Body of pancreas (tissue), 4 donors: Measurements from ENCODE around the gene PPP1CA. TPM values are rescaled to one million over a fixed set of nuclear protein-coding genes. Genes with fewer than 3 reads are reported as not detected.

Experiments
- ATAC-seq: fragments of 150-250 bp; one replicate; pipeline ENCODE4 v1.9.1; 2016
- DNase-seq, 4 donors: peaks; one replicate each; pipeline ENCODE4 v3.0.0-alpha.2; 2019
- H3K27ac ChIP-seq, 4 donors: fragments of 200-600 bp; sonication (generic); 1 replicate in 3 of 4; 2 replicates in 1 of 4; pipeline versions ENCODE4 v1.5.1 to v1.6.1; 2016 to 2019; ENCODE audit warnings: mild to moderate bottlenecking in 1 of 4, mixed read lengths in 1 of 4, moderate library complexity in 1 of 4
- H3K27me3 ChIP-seq, 2 donors: fragments of 200-600 bp; sonication (generic); one replicate each; pipeline ENCODE4 v1.6.0; 2016; ENCODE audit warnings: mild to moderate bottlenecking in 1 of 2
- H3K36me3 ChIP-seq, 2 donors: fragments of 200-600 bp; sonication (generic); replicated peaks in 1 of 2; 2 replicates each; pipeline ENCODE4 v1.5.1; 2016; ENCODE audit warnings: low read depth in 2 of 2; ENCODE audit not compliant: insufficient read depth in 1 of 2
- H3K4me1 ChIP-seq: fragments of 200-600 bp; sonication (generic); one replicate; pipeline ENCODE4 v1.6.0; 2016
- H3K4me3 ChIP-seq, 2 donors: fragments of 200-600 bp; sonication (generic); 1 replicate in 1 of 2; 2 replicates in 1 of 2; pipeline ENCODE4 v1.5.1; 2016 to 2019
- H3K9me3 ChIP-seq, 3 donors: fragments of 200-600 bp; sonication (generic); 1 replicate in 2 of 3; 2 replicates in 1 of 3; pipeline ENCODE4 v1.5.1; 2016
- CTCF ChIP-seq, 7 experiments: fragments of 450-650 bp in 4 of 7; fragments of 200-600 bp in 3 of 7; sonication (generic) in 3 of 7; IDR thresholded peaks; one replicate each; pipeline ENCODE4 v1.5.1; 2016 to 2019; ENCODE audit warnings: antibody characterized with exemption in 7 of 7
- POLR2A ChIP-seq, 3 donors: fragments of 450-650 bp; IDR thresholded peaks; one replicate each; pipeline ENCODE4 v1.6.1; 2016; ENCODE audit warnings: antibody characterized with exemption in 3 of 3, mild to moderate bottlenecking in 2 of 3
- WGBS, 2 donors: methylation state at CpG; one replicate each; pipeline ENCODE4 v1.1.5; 2017; 5-methylcytosine and 5-hydroxymethylcytosine counted together
- intact Hi-C: fragments of 100-400 bp; cut with DNase I; formaldehyde crosslinking; loops from one replicate; pipeline ENCODE4 v1.15.1; 2023
- total RNA-seq, 2 donors: library from RNA; depleted of rRNA; stranded (reverse); fragments of >200 nt; gene quantifications; one replicate each; pipeline ENCODE4 v1.1.0, GENCODE V29; 2016

The PPP1CA gene
- total RNA-seq, 2 donors from 2014 or later = 81.1 to 104 TPM

DNA sequence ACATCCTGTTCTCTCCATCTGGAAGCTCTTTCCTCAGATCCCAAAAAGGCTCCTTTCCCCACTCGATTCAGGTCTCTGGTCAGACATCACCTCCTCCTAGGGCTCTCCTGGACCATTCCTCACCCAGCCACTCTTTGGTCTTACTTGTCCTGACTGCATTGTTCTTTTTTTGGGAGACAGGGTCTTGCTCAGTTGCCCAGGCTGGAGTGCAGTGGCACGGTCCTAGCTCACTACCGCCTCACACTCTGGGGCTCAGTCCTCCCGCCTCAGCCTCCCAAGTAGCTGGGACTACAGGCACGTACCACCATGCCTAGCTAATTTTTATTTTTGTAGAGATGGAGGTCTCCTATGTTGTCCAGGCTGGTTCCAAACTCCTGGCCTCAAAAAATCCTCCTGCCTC is 43.9 kb upstream of the PPP1CA start:
- intact Hi-C loops = no loop called here
- no peak for TF ChIP-seq CTCF (IDR thresholded peaks at IDR 0.05)
- no peak for TF ChIP-seq POLR2A (IDR thresholded peaks at IDR 0.05)
- Histone ChIP-seq H3K4me3 (no peak overlapping the region), H3K4me1 (peaks cover 21% of the 10 kb centered on the region), H3K27me3 (no peaks in the 10 kb centered on the region), H3K36me3 (no peaks in the 10 kb centered on the region), H3K27ac (no peak overlapping the region), H3K9me3 (no peaks in the 10 kb centered on the region)
- DNase-seq (no peak), ATAC-seq (no peak)
- 77% methylated on average over 5 of the region's 5 CpGs for WGBS, 2 donors

- Histone ChIP-seq H3K36me3 (no peaks in the 10 kb centered on the region), H3K9me3 (no peaks in the 10 kb centered on the region), H3K27me3 (no peaks in the 10 kb centered on the region), H3K27ac (peak overlapping the region; percentile 82 to 93 (median 90)), H3K4me1 (peaks cover 21% of the 10 kb centered on the region), H3K4me3 (peak overlapping the region; percentile 52 to 84)
- ATAC-seq (peak; percentile 8), DNase-seq (no peak)
- TF ChIP-seq POLR2A (IDR thresholded peaks at IDR 0.05) (no peak), CTCF (IDR thresholded peaks at IDR 0.05) (no peak)
- 31 to 52% methylated on average over 14 to 45 of the region's 45 CpGs for WGBS, 2 donors
- intact Hi-C loops = no loop called here
These were observed 41.1 kb upstream of the PPP1CA start for GRCh38 chr11:67442504-67443404.

DNA sequence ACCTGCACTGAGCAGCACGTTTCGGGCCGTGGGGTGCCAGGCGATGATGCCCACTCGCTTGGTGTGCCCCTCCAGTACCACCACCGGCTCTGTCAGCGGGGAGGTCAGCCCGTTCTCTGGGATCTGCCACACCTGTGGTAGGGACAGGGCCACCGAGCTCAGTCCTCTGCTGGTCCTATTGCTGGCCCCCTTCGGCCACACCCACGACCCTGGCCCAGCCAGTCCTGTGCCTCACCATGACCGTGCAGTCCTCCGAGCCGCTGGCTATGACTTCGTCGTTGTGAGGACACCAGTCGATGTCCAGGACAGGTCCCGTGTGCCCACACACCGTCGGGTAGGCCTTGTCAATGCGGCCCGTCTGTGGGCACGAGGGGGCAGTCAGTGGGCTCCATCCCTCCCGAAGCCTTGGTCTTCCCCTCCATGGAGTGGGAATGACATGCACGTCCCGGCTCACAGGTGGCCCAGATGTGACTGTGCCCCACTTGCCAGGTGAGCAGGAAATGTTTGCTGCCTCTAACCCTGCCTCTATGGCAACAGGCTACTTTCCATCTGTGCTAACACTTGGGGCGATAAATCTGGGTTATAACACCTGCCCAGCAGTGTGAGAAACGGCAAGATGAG is 40.2 kb upstream of the PPP1CA start:
- WGBS, 2 donors = 85 to 86% methylated on average over 12 to 14 of the region's 28 CpGs
- DNase-seq = no peak
- H3K4me3 ChIP-seq = no peak overlapping the region
- H3K4me1 ChIP-seq = peaks cover 21% of the 10 kb centered on the region
- H3K9me3 ChIP-seq = no peaks in the 10 kb centered on the region
- TF ChIP-seq CTCF (IDR thresholded peaks at IDR 0.05) = no peak
- TF ChIP-seq POLR2A (IDR thresholded peaks at IDR 0.05) = no peak
- no peak for ATAC-seq
- intact Hi-C loops = no loop called here
- no peaks in the 10 kb centered on the region for H3K27me3 ChIP-seq
- H3K36me3 ChIP-seq = no peaks in the 10 kb centered on the region
- peak overlapping the region in 1 of 4 donors; percentile 82 for H3K27ac ChIP-seq

GRCh38 chr11:67441098-67441563 is 39.5 kb upstream of the PPP1CA start:
- Histone ChIP-seq H3K4me1 (peaks cover 21% of the 10 kb centered on the region), H3K27ac (no peak overlapping the region), H3K4me3 (no peak overlapping the region)

More at GRCh38 chr11:67441098-67441563, 39.5 kb upstream of the PPP1CA start:
- Histone ChIP-seq H3K27me3 (no peaks in the 10 kb centered on the region), H3K36me3 (no peaks in the 10 kb centered on the region), H3K9me3 (no peaks in the 10 kb centered on the region)
- no peak for ATAC-seq
- WGBS, 2 donors = 85 to 91% methylated on average over 8 to 21 of the region's 21 CpGs
- intact Hi-C loops = no loop called here
- no peak for TF ChIP-seq CTCF (IDR thresholded peaks at IDR 0.05)
- TF ChIP-seq POLR2A (IDR thresholded peaks at IDR 0.05) = no peak
- no peak for DNase-seq
